ENCODE measurements around the gene CD3E.

CD3E gene

DNA sequence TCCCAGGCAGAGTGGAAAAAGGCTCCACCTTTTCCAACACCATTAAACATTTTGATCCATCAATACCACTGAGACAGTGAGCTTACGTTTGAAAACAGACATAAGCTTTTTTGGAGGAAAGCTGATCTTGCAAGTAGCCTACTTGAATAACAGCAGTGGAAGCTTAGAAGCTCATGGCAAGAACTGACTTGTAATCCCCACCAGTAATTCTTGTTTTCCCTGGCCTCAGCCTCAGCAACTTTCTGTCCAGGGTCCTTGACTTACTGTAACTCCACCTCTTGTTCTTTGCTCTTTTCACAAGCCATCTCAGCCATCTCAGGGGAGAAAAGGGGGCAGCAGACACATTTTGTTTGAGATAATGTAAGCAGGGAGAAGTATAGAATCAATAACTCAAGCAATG is 28.1 kb upstream of the CD3E start:
- in situ Hi-C loops (cut with MboI; ENCODE audit: low pct_unique_long_range_greater_than_20kb, low sequenced_read_pairs, unreplicated experiment) = no loop called here
- no peak for DNase-seq (ENCODE audit: low spot score)
- no peak for TF ChIP-seq CTCF (IDR thresholded peaks at IDR 0.05; ENCODE audit: extremely low read depth, insufficient read depth, missing control alignments)

- in situ Hi-C loops (cut with MboI; ENCODE audit: low pct_unique_long_range_greater_than_20kb, low sequenced_read_pairs, unreplicated experiment) = no loop called here
- TF ChIP-seq CTCF (IDR thresholded peaks at IDR 0.05; ENCODE audit: extremely low read depth, insufficient read depth, missing control alignments) = no peak
Observed at GRCh38 chr11:118277312-118277711, 27.2 kb upstream of the CD3E start.

GRCh38 chr11:118281284-118281683 is 23.2 kb upstream of the CD3E start:
- in situ Hi-C loops (cut with MboI; ENCODE audit: low pct_unique_long_range_greater_than_20kb, low sequenced_read_pairs, unreplicated experiment) = no loop called here
- no peak for TF ChIP-seq CTCF (IDR thresholded peaks at IDR 0.05; ENCODE audit: extremely low read depth, insufficient read depth, missing control alignments)
- peak; percentile 32 for DNase-seq (ENCODE audit: low spot score)

More at GRCh38 chr11:118277312-118277711, 27.2 kb upstream of the CD3E start:
- no peak for DNase-seq (ENCODE audit: low spot score)

GRCh38 chr11:118282606-118283005 is 21.9 kb upstream of the CD3E start:
- TF ChIP-seq CTCF (IDR thresholded peaks at IDR 0.05; ENCODE audit: extremely low read depth, insufficient read depth, missing control alignments) = no peak
- in situ Hi-C loops (cut with MboI; ENCODE audit: low pct_unique_long_range_greater_than_20kb, low sequenced_read_pairs, unreplicated experiment) = no loop called here
- no peak for DNase-seq (ENCODE audit: low spot score)

DNA sequence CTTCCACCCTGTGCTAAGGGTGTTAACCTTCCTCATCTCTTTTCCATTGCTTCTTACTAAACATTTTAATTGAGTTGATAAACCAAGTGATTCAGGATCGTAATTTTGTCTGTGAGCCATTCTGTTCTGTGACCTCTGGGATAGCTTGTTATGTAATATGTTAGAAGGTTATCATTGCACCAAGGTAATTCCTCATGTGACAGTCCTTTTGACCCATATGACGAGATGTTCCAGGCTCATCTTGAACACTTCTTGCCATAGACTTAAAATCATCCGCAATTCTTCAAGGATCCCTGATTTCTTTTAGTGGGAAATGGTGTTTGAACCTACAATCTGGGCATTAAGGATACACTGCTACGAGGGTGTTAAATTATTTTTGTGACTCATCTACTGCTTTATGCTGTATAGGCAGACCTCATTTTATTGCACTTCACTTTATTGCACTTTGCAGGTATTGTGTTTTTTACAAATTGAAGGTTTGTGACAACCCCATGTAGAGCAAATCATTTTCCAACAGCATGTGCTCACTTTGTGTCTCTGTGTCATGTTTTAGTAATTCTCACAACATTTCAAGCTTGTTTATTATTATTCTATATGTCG is 21.4 kb upstream of the CD3E start:
- in situ Hi-C loops (cut with MboI; ENCODE audit: low pct_unique_long_range_greater_than_20kb, low sequenced_read_pairs, unreplicated experiment) = no loop called here
- no peak for DNase-seq (ENCODE audit: low spot score)
- TF ChIP-seq CTCF (IDR thresholded peaks at IDR 0.05; ENCODE audit: extremely low read depth, insufficient read depth, missing control alignments) = no peak

DNA sequence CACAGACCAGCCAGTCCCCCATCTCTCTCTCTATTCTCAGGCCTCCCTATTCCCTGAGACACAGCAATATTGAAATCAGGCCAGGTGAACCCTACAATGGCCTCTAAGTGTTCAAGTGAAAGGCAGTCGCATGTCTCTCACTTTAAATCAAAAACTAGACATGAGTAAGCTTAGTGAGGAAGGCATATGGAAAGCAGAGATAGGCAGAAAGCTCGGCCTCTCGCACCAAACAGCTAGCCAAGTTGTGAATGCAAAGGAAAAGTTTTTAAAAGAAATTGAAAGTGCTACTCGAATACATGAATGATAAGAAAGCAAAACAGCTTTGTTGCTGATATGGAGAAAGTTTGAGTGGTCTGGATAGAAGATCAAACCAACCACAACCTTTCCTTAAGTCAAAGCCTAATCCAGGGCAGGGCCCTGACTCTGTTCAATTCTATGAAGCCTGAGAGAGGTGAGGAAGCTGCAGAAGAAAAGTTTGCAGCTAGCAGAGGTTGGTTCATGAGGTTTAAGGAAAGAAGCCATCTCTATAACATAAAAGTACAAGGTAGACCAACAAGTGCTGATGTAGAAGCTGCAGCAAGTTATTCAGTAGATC is 20.7 kb upstream of the CD3E start:
- no peak for TF ChIP-seq CTCF (IDR thresholded peaks at IDR 0.05; ENCODE audit: extremely low read depth, insufficient read depth, missing control alignments)
- in situ Hi-C loops (cut with MboI; ENCODE audit: low pct_unique_long_range_greater_than_20kb, low sequenced_read_pairs, unreplicated experiment) = no loop called here
- no peak for DNase-seq (ENCODE audit: low spot score)
